Adrenal gland (tissue), 12 donors: Measurements from ENCODE around the gene ATP6V1F. TPM values are rescaled to one million over a fixed set of nuclear protein-coding genes. Genes with fewer than 3 reads are reported as not detected.

Experiments
- DNase-seq, 7 donors: peaks; one replicate each; pipeline ENCODE4 v3.0.0-alpha.2; 2019 to 2020
- H3K27ac ChIP-seq, 5 donors: fragments of 200-600 bp; sonication (generic) in 4 of 5; 1 replicate in 3 of 5; 2 replicates in 2 of 5; pipeline versions ENCODE4 v1.5.1 to v1.8.0; 2016 to 2020; ENCODE audit warnings: mild to moderate bottlenecking in 1 of 5
- H3K27me3 ChIP-seq: fragments of 200-600 bp; 2 replicates; pipeline ENCODE4 v1.8.0; 2021
- H3K36me3 ChIP-seq, 2 donors: fragments of 200-600 bp; replicated peaks in 1 of 2; 1 replicate in 1 of 2; 2 replicates in 1 of 2; pipeline versions ENCODE4 v1.5.1 to v1.8.0; 2018 to 2022
- H3K4me1 ChIP-seq, 2 donors: fragments of 200-600 bp; replicated peaks in 1 of 2; 1 replicate in 1 of 2; 2 replicates in 1 of 2; pipeline versions ENCODE4 v1.5.1 to v1.8.0; 2018 to 2021
- H3K4me3 ChIP-seq, 4 donors: fragments of 200-600 bp; sonication (generic) in 3 of 4; one replicate each; pipeline ENCODE4 v1.5.1; 2016 to 2018
- H3K9me3 ChIP-seq, 3 donors: fragments of 200-600 bp; sonication (generic) in 1 of 3; replicated peaks in 1 of 3; 1 replicate in 2 of 3; 2 replicates in 1 of 3; pipeline versions ENCODE4 v1.5.1 to v1.8.0; 2016 to 2021
- POLR2A ChIP-seq, 2 donors: fragments of 450-650 bp; IDR thresholded peaks; one replicate each; pipeline ENCODE4 v1.6.1; 2017; ENCODE audit warnings: antibody characterized with exemption in 2 of 2, mild to moderate bottlenecking in 2 of 2, moderate library complexity in 1 of 2
- WGBS, 4 donors: extraction: QIAGEN DNeasy Blood & Tissue Kit in 2 of 4; methylation state at CpG; one replicate each; pipeline versions ENCODE4 v1.1.5 to v1.1.7; 2013 to 2017; 5-methylcytosine and 5-hydroxymethylcytosine counted together
- intact Hi-C, 2 donors: fragments of 100-400 bp; cut with DNase I; formaldehyde crosslinking; loops; one replicate each; pipeline versions ENCODE4 v1.14.1 to v1.15.0; 2022 to 2023
- polyA plus RNA-seq, 3 donors: library from polyadenylated mRNA; stranded (reverse); fragments of 200-250 nt in 2 of 3; fragments of 350-450 nt in 1 of 3; fragmentation: Illumina TruSeq in 1 of 3; extraction: RNeasy Lipid Tissue Mini Kit (QIAGEN cat#74804) in 1 of 3; gene quantifications; one replicate each; pipeline ENCODE4 v1.2.3, GENCODE V29; 2013 to 2014
- total RNA-seq, 9 donors: library from RNA; depleted of rRNA in 4 of 9; stranded (reverse); fragments of >200 nt in 4 of 9; fragments of 120-200 nt in 1 of 9; fragmentation: NEBNext Ultra II Directional in 1 of 9; extraction: Animal tissue kit (Norgen Biotek cat#: 25700) in 1 of 9; gene quantifications; one replicate each; pipeline versions ENCODE4 v1.1.0 to v1.2.4, GENCODE V29; 2013 to 2023
- TF ChIP-seq, protein P1 (sequence below), 6 experiments: fragments of 450-650 bp in 4 of 6; fragments of 200-600 bp in 2 of 6; sonication (generic) in 1 of 6; IDR thresholded peaks; 1 replicate in 5 of 6; 2 replicates in 1 of 6; pipeline versions ENCODE4 v1.5.1 to v1.8.0; 2016 to 2021; ENCODE audit warnings: antibody characterized with exemption in 6 of 6, mild to moderate bottlenecking in 2 of 6, moderate library complexity in 1 of 6
- donor health status: healthy with polysubstance abuse.
- donor health status: Bipolar disorder and iron deficiency.
- donor health status: DM: yes; HTN: yes; CAD: no.
- donor health status: DM: no; HTN: no; CAD: no.
- donor health status: DM: no; HTN: no; CAD: no.
- donor health status: DM: yes; HTN: yes; CAD: no.

ATP6V1F gene
- total and polyA plus RNA-seq, 12 donors = 94.6 to 334 (median 183) TPM

DNA sequence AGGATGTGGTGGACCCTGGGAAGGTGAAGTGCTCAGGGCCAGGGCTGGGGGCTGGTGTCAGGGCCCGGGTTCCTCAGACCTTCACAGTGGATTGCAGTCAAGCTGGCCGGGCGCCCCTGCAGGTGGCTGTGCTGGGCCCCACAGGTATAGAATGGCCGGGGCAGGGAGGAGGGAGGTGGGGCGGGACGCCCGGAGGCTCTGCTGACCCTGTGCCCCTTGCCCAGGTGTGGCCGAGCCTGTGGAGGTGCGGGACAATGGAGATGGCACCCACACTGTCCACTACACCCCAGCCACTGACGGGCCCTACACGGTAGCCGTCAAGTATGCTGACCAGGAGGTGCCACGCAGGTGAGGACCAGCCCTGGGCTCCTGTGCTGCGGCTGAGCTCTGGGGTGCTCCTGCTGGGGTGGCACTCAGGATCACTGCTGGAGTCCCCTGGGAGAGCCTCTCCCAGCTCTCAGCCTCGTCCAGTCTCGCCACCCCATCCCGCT, 14.9 kb upstream of the ATP6V1F start:
- intact Hi-C loops = no loop called here
- no peak overlapping the region for H3K4me3 ChIP-seq
- DNase-seq = no peak
- no peak overlapping the region for H3K27ac ChIP-seq
- H3K27me3 ChIP-seq = no peaks in the 10 kb centered on the region
- H3K9me3 ChIP-seq = no peaks in the 10 kb centered on the region
- 92 to 100% (median 94%) methylated on average over 6 to 17 of the region's 17 CpGs for WGBS, 4 donors
- no peaks in the 10 kb centered on the region for H3K36me3 ChIP-seq
- no peaks in the 10 kb centered on the region for H3K4me1 ChIP-seq
- TF ChIP-seq, protein P1, sequence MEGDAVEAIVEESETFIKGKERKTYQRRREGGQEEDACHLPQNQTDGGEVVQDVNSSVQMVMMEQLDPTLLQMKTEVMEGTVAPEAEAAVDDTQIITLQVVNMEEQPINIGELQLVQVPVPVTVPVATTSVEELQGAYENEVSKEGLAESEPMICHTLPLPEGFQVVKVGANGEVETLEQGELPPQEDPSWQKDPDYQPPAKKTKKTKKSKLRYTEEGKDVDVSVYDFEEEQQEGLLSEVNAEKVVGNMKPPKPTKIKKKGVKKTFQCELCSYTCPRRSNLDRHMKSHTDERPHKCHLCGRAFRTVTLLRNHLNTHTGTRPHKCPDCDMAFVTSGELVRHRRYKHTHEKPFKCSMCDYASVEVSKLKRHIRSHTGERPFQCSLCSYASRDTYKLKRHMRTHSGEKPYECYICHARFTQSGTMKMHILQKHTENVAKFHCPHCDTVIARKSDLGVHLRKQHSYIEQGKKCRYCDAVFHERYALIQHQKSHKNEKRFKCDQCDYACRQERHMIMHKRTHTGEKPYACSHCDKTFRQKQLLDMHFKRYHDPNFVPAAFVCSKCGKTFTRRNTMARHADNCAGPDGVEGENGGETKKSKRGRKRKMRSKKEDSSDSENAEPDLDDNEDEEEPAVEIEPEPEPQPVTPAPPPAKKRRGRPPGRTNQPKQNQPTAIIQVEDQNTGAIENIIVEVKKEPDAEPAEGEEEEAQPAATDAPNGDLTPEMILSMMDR (IDR thresholded peaks at IDR 0.05) = no peak
- TF ChIP-seq POLR2A (IDR thresholded peaks at IDR 0.05) = no peak

DNA sequence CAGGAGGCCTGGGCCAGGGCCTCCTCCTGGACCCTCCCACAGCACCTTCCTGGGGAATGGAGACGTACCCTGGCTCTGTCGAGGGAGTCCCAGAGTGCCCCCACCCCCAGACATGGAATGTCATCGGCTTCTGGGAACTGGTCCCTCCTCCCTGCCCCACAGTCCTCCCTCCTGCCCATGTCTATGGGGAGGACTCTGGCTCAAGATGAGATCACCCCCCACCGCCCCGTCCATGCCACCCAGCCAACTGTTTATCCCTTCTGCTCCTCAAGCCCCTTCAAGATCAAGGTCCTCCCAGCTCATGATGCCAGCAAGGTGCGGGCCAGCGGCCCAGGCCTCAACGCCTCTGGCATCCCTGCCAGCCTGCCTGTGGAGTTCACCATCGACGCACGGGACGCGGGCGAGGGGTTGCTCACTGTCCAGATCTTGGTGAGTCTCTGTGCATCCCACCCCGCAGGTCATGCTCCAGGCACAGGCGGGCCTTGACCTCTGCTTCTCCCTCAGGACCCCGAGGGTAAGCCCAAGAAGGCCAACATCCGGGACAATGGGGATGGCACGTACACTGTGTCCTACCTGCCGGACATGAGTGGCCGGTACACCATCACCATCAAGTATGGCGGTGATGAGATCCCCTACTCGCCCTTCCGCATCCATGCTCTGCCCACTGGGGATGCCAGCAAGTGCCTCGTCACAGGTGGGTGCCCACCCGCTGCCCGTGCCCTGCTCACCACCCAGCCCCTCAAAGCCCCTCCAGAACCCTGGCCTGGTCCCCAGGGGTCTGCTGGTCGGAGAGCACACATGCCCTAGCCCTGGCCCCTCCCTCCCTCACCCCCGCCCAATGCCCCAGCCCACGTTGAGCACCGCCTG, 14.1 kb upstream of the ATP6V1F start:
- Histone ChIP-seq H3K36me3 (no peaks in the 10 kb centered on the region), H3K4me1 (no peaks in the 10 kb centered on the region), H3K4me3 (no peak overlapping the region), H3K27ac (no peak overlapping the region), H3K9me3 (no peaks in the 10 kb centered on the region), H3K27me3 (no peaks in the 10 kb centered on the region)
- TF ChIP-seq POLR2A (IDR thresholded peaks at IDR 0.05) = no peak
- TF ChIP-seq, protein P1 (IDR thresholded peaks at IDR 0.05) = no peak
- WGBS, 4 donors = 89 to 96% (median 93%) methylated on average over 19 to 31 of the region's 31 CpGs
- no peak for DNase-seq
- intact Hi-C loops = no loop called here

DNA sequence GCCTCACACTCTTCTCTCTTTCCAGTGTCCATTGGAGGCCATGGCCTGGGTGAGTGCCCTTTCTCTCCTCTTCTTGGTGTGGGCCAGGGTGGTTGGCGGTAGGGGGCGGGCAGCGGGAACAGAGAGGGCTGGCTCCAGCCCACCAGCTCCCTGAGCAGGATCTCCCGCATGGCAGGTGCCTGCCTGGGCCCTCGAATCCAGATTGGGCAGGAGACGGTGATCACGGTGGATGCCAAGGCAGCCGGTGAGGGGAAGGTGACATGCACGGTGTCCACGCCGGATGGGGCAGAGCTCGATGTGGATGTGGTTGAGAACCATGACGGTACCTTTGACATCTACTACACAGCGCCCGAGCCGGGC, 13.5 kb upstream of the ATP6V1F start:
- no peak overlapping the region for H3K27ac ChIP-seq
- no peaks in the 10 kb centered on the region for H3K27me3 ChIP-seq
- H3K4me1 ChIP-seq = no peaks in the 10 kb centered on the region
- 90 to 98% (median 94%) methylated on average over 8 to 16 of the region's 16 CpGs for WGBS, 4 donors
- no peak overlapping the region for H3K4me3 ChIP-seq
- H3K36me3 ChIP-seq = no peaks in the 10 kb centered on the region
- DNase-seq = no peak
- H3K9me3 ChIP-seq = no peaks in the 10 kb centered on the region
- TF ChIP-seq POLR2A (IDR thresholded peaks at IDR 0.05) = no peak
- TF ChIP-seq, protein P1 (IDR thresholded peaks at IDR 0.05) = no peak
- intact Hi-C loops = no loop called here

DNA sequence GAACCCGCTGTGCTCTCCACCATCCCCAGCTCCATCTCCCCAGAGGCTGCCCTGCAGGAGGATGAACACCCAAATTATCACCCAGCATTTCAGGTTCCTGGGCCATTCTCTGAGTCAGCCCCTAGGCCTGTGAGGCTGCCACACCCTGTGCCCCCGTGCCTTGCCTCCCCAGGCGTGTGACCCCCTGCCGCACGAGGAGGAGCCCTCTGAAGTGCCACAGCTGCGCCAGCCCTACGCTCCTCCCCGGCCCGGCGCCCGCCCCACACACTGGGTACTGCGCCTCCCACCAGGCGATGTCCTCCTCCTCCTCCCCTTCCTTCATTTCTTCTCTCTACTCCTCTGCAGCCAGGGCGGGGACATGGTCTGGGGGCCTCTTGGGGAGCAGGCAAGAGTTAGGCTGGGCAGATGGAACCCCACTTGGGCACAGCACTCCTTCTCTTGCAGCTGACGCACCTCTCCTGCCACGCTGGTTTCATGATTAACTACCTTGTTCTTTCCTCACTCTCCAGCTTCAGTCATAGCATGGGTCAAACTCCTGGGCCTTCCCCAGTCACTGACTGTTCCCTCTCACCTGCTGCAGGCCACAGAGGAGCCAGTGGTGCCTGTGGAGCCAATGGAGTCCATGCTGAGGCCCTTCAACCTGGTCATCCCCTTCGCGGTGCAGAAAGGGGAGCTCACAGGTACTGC, 12.7 kb upstream of the ATP6V1F start:
- Histone ChIP-seq H3K4me1 (no peaks in the 10 kb centered on the region), H3K9me3 (no peaks in the 10 kb centered on the region), H3K27ac (no peak overlapping the region), H3K36me3 (no peaks in the 10 kb centered on the region), H3K4me3 (no peak overlapping the region), H3K27me3 (no peaks in the 10 kb centered on the region)
- intact Hi-C loops = no loop called here
- DNase-seq = no peak
- WGBS, 4 donors = 87 to 95% (median 92%) methylated on average over 15 to 18 of the region's 18 CpGs
- TF ChIP-seq, protein P1 (IDR thresholded peaks at IDR 0.05) = no peak
- no peak for TF ChIP-seq POLR2A (IDR thresholded peaks at IDR 0.05)
